ENCODE results near the gene ANKH. TPM values are rescaled to one million over a fixed set of nuclear protein-coding genes. Genes with fewer than 3 reads are reported as not detected.

Gene ANKH
- total RNA-seq, 1 donor from 2014 or later: 10.3 TPM

DNA sequence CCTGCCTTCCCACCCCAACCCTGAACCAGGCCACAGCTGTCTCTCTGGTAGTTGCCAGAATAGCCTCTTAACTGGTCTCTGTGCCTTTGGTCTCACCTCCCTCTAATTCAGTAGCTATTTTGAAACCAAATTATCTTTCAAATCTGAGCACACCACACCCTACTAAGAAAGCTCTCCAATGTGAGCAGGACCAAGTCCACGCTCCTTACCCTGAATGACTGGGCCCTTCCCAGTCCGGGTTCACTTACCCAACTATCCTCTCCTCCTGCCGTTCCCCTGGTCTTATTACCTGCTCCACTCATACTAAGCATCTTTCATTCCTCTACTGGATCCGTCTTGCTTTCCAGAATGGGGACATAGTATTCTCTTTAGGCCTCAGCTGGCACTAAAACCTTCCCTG, 16.8 kb downstream of the ANKH start:
- no peak overlapping the region for H3K4me3 ChIP-seq (ENCODE audit: low read depth, low read length)
- no peak for TF ChIP-seq CTCF (conservative IDR thresholded peaks at IDR 0.05; ENCODE audit: low read depth, low read length)
- no peak for DNase-seq (ENCODE audit: low read depth)

- H3K4me3 ChIP-seq (ENCODE audit: low read depth, low read length): no peak overlapping the region
- TF ChIP-seq CTCF (conservative IDR thresholded peaks at IDR 0.05; ENCODE audit: low read depth, low read length): no peak
- no peak for DNase-seq (ENCODE audit: low read depth)
Measured at GRCh38 chr5:14853685-14854084, 17.9 kb downstream of the ANKH start.

GRCh38 chr5:14852779-14853178, 18.8 kb downstream of the ANKH start:
- no peak for DNase-seq (ENCODE audit: low read depth)
- H3K4me3 ChIP-seq (ENCODE audit: low read depth, low read length): no peak overlapping the region
- no peak for TF ChIP-seq CTCF (conservative IDR thresholded peaks at IDR 0.05; ENCODE audit: low read depth, low read length)

DNA sequence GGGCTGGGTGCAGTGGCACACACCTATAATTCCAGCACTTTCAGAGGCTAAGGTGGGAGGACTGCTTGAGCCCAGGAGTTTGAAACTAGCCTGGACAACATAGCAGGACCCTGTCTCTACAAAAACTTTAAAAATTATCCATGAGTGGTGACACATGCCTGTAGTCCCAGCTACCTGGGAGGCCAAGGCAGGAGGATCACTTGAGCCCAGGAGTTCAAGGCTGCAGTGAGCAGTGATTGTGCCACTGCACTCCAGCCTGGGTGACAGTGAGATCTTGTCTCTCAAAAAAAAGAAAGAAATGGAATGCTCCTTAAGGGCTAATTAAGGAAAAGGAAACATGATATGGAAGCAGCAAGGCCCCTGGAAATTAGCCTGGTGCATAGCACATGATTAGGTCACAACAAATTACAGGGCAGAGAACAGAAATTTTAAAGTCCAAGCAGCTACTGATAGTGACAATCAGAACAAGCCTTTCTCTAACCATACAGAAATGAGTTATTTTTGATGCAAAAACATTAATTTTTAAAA, 19.5 kb downstream of the ANKH start:
- no peak for TF ChIP-seq CTCF (conservative IDR thresholded peaks at IDR 0.05; ENCODE audit: low read depth, low read length)
- no peak for DNase-seq (ENCODE audit: low read depth)

DNA sequence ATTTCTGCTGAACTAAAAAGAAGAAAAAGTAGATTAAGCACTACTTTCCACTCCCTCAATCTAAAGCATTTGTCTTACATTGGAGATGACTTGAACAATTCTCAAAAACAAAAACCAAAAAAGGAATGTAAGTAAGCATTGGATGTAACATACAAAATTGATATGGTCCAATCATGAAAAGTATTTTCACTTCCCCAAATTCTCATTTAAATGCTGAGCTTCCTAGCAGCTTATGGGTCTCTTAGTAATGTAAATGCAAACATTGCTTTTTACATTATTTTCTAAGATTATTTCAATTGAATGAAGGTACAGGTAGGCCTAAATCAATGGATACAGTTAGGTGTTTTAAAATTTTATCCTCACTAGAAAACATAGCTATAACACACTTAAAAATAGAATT, 20.0 kb downstream of the ANKH start:
- TF ChIP-seq CTCF (conservative IDR thresholded peaks at IDR 0.05; ENCODE audit: low read depth, low read length): no peak
- no peak for DNase-seq (ENCODE audit: low read depth)
- H3K4me3 ChIP-seq (ENCODE audit: low read depth, low read length): no peak overlapping the region

More for the DNA sequence above, 19.5 kb downstream of the ANKH start:
- no peak overlapping the region for H3K4me3 ChIP-seq (ENCODE audit: low read depth, low read length)

DNA sequence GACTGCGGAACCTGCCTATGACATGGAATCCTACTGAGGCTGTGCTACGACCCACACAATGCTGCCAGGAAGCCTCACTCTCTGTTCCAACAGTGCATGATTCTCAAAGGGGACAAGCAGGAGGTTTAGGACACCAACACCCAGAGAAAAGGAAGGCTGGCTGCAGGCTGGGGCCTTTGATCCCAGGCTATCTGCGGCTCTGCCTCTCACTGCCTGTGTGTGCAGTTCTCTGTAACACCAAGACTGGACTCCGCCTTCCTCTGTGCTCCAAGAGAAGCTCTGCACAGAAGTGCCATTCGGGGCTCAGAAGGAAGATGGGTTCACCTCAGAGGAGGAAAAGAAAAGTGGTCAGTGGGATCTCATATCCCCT, 20.5 kb downstream of the ANKH start:
- no peak for TF ChIP-seq CTCF (conservative IDR thresholded peaks at IDR 0.05; ENCODE audit: low read depth, low read length)
- no peak for DNase-seq (ENCODE audit: low read depth)
- H3K4me3 ChIP-seq (ENCODE audit: low read depth, low read length): no peak overlapping the region

DNA sequence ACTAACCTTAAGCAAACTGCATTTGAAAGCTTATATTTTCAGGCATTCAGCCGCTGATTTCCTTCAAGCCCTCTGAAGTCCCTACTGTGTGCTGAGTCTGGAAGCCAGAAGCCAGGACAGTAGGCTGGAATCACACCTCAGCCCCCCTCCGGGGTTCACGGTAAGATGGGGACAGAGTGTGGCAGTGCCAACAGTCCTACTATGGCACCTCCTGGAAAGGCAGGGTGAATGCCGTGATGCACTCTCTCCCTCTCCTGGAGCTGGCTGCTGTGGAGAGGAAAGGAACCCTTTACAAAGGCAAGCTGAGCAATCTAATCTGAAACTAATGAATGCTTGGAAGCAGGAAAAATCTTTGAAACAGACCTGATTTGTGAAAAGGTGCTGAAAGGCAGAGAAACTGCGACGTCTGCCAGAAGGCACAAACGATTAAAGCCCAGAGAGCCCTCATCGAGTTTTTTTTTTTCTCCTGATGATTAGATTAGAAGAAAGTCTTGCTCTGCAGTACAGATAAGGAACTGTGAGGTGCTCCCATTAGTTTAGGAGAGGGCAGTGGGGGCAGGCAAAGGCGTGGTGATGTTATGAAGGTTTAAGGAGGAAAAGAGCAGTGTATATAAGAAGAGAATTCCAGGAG, 21.0 kb downstream of the ANKH start:
- no peak for TF ChIP-seq CTCF (conservative IDR thresholded peaks at IDR 0.05; ENCODE audit: low read depth, low read length)
- no peak overlapping the region for H3K4me3 ChIP-seq (ENCODE audit: low read depth, low read length)
- DNase-seq (ENCODE audit: low read depth): no peak

Measured in epithelial cell of proximal tubule (primary cell).